Neural progenitor cell (in vitro differentiated cells): Measurements from ENCODE around the gene GRAPL.
"Not testable (repeated sequence)": the region's sequence is repeated elsewhere in the genome, so short reads cannot be mapped to it uniquely, and the experiment has no call there.

Source experiments
- CTCF ChIP-seq: fragments of 200-600 bp; sonication (generic); IDR thresholded peaks from 2 replicates; pipeline ENCODE4 v1.5.1; 2017; ENCODE audit warnings: antibody characterized with exemption, mild to moderate bottlenecking
- EZH2 ChIP-seq: fragments of 200-600 bp; sonication (generic); IDR thresholded peaks from 2 replicates; pipeline ENCODE4 v1.6.1; 2017; ENCODE audit warnings: antibody characterized with exemption, mild to moderate bottlenecking, moderate library complexity
- EZH2phosphoT487 ChIP-seq: fragments of 200-600 bp; sonication (generic); IDR thresholded peaks from 2 replicates; pipeline ENCODE4 v1.6.1; 2017; ENCODE audit warnings: antibody characterized with exemption

GRCh38 chr17:19157628-19158027 is 30.2 kb downstream of the GRAPL start:
- TF ChIP-seq EZH2, CTCF, EZH2phosphoT487: not testable (repeated sequence)
